Measurements from ENCODE around the gene SF3B2.
"Not testable (repeated sequence)": the region's sequence is repeated elsewhere in the genome, so short reads cannot be mapped to it uniquely, and the experiment has no call there.

SF3B2 gene

DNA sequence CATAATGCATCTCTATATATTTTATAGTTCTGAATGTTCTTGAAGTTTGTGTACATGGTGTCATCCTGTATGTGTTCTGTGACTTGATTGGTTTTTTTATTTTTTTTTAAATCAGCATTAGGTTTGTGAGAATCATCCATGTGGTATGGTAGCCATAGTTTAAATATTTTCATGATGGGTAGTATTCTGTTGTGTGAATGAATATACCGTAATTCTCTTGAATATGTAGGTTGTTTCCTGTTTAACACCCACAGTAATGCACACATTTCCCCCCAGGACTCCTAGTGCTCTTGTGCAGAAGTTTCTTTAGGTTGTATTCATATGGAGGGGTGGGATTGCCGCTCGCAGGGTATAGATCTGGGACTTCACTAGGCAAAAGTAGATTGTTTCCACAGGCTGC lies 19.9 kb downstream of the SF3B2 start:
- peak overlapping the region; percentile 81 for H3K4me3 ChIP-seq (ENCODE audit: low read depth, low read length)
- ChIA-PET CTCF (interaction anchor here (0.7 to 7.6 kb wide), 4 partner anchors 27 to 63 kb away, joined by 3 to 73 read pairs (median 33); no protein-coding TSS in a partner anchor), POLR2A (interaction anchor here (1.1 to 1.3 kb wide), 2 partner anchors 21 to 55 kb away, joined by 3 read pairs; no protein-coding TSS in a partner anchor)
- DNase-seq (ENCODE audit: low read depth, low spot score): no peak
- TF ChIP-seq, protein P1, sequence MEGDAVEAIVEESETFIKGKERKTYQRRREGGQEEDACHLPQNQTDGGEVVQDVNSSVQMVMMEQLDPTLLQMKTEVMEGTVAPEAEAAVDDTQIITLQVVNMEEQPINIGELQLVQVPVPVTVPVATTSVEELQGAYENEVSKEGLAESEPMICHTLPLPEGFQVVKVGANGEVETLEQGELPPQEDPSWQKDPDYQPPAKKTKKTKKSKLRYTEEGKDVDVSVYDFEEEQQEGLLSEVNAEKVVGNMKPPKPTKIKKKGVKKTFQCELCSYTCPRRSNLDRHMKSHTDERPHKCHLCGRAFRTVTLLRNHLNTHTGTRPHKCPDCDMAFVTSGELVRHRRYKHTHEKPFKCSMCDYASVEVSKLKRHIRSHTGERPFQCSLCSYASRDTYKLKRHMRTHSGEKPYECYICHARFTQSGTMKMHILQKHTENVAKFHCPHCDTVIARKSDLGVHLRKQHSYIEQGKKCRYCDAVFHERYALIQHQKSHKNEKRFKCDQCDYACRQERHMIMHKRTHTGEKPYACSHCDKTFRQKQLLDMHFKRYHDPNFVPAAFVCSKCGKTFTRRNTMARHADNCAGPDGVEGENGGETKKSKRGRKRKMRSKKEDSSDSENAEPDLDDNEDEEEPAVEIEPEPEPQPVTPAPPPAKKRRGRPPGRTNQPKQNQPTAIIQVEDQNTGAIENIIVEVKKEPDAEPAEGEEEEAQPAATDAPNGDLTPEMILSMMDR (IDR thresholded peaks at IDR 0.05; ENCODE audit: insufficient read depth, low read length, missing control alignments): no peak

DNA sequence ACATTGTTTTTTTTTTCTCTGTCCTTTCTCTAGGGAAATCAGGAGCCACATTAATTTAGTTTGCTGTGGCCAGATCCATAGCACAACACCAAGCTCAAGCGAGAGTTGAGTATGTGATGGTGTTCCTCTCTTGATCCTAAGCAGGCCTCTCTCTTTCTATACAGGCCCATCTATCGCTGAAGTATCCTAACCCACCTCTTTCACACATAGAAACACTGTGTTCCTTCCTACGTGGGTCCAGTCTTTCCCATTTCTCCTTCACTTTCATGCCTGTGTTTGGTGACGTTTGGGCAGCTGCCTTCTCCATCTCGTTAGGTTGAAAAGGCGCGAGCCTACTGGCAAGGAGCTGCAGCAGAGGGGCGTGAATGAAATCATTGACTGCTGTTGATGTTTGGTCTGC lies 20.4 kb downstream of the SF3B2 start:
- no peak overlapping the region for H3K4me3 ChIP-seq (ENCODE audit: low read depth, low read length)
- POLR2A ChIA-PET: no interaction called here
- TF ChIP-seq, protein P1 (IDR thresholded peaks at IDR 0.05; ENCODE audit: insufficient read depth, low read length, missing control alignments): no peak
- no peak for DNase-seq (ENCODE audit: low read depth, low spot score)
- CTCF ChIA-PET: interaction anchor here (3.1 to 7.6 kb wide), 2 partner anchors 27 to 50 kb away, joined by 6 to 73 read pairs; no protein-coding TSS in a partner anchor

DNA sequence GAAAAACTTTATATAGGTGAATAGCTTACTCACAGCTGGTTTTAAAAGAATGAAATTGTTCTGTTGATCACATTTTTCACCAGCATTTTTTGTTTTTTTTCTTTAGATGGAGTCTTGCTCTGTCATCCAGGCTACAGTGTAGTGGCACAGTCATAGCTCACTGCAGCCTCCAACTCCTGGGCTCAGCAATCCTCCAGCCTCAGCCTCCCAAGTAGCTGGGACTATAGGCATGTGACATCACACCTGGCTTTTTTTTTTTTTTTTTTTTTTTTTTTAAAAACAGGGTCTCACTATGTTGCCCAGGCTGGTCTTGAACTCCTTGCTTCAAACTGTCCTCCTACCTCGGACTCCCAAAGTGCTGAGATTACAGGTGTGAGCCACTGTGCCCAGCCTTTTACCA lies 21.5 kb downstream of the SF3B2 start:
- ChIA-PET CTCF (no interaction called here), POLR2A (no interaction called here)
- DNase-seq (ENCODE audit: low read depth, low spot score): no peak
- TF ChIP-seq, protein P1 (IDR thresholded peaks at IDR 0.05; ENCODE audit: insufficient read depth, low read length, missing control alignments): no peak
- no peak overlapping the region for H3K4me3 ChIP-seq (ENCODE audit: low read depth, low read length)

DNA sequence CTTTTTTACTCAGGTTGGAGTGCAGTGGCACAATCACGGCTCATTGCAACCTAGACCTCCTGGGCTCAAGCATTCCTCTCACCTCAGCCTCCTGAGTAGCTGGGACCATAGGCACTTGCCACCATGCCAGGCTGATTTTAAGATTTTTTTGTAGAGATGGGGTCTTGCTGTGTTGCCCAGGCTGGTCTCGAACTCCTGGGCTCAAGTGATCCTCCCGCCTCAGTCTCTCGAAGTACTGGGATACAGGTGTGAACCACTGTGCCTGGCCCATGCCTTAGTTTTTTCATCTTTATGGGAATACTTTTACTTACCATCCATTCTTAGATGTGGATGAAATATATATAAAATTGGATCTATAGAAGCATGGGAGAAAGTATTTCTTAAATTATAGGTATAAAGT lies 23.1 kb downstream of the SF3B2 start:
- no peak overlapping the region for H3K4me3 ChIP-seq (ENCODE audit: low read depth, low read length)
- TF ChIP-seq, protein P1 (IDR thresholded peaks at IDR 0.05; ENCODE audit: insufficient read depth, low read length, missing control alignments): no peak
- DNase-seq (ENCODE audit: low read depth, low spot score): no peak
- CTCF ChIA-PET: interaction anchor here (0.7 kb wide), 1 partner anchor 29 kb away, joined by 4 read pairs; no protein-coding TSS in a partner anchor
- POLR2A ChIA-PET: interaction anchor here (0.6 kb wide), 1 partner anchor 22 kb away, joined by 3 read pairs; no protein-coding TSS in a partner anchor

DNA sequence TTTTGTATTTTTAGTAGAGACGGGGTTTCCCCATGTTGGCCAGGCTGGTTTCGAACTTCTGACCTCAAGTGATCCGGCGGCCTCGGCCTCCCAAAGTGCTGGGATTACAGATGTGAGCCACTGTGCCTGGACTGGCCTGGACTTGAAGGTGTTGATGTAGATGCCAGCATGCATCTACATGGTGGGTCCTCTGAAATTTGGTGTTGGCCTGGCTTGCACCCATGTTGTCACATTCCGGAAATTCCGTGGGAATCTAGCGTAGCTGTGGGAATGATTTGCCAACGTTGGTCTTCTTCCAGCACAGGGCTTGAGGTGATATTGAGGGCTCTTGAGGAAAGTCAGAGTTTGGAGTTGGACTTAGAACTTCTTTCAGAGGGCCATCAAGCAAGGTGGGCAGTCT lies 24.4 kb downstream of the SF3B2 start:
- H3K4me3 ChIP-seq (ENCODE audit: low read depth, low read length): no peak overlapping the region
- TF ChIP-seq, protein P1 (IDR thresholded peaks at IDR 0.05; ENCODE audit: insufficient read depth, low read length, missing control alignments): no peak
- ChIA-PET POLR2A (no interaction called here), CTCF (interaction anchor here (0.8 to 10.2 kb wide), 4 partner anchors 8 to 147 kb away, joined by 3 to 75 read pairs (median 3); no protein-coding TSS in a partner anchor)
- DNase-seq (ENCODE audit: low read depth, low spot score): no peak

DNA sequence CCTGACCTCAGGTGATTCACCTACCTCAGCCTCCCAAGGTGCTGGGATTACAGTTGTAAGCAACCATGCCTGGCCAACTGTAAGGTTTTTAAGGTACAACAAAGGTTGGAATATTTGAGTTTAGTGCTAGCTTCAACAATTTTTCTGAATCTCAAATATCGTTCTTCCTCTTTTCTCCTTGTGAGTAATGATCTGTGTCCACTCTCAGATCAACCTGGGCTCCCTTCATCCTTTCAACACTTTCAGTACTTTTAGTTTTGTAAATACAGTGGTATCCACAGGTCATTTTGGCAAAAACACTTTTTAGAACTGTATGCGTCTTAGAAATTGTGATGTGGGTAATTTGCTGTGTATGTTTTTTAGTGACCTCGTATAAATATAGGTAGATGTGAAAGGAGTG lies 25.8 kb downstream of the SF3B2 start:
- ChIA-PET POLR2A (no interaction called here), CTCF (interaction anchor here (1.5 to 10.2 kb wide), 2 partner anchors 10 to 146 kb away, joined by 3 to 75 read pairs; no protein-coding TSS in a partner anchor)
- no peak for DNase-seq (ENCODE audit: low read depth, low spot score)
- no peak overlapping the region for H3K4me3 ChIP-seq (ENCODE audit: low read depth, low read length)
- TF ChIP-seq, protein P1 (IDR thresholded peaks at IDR 0.05; ENCODE audit: insufficient read depth, low read length, missing control alignments): no peak

DNA sequence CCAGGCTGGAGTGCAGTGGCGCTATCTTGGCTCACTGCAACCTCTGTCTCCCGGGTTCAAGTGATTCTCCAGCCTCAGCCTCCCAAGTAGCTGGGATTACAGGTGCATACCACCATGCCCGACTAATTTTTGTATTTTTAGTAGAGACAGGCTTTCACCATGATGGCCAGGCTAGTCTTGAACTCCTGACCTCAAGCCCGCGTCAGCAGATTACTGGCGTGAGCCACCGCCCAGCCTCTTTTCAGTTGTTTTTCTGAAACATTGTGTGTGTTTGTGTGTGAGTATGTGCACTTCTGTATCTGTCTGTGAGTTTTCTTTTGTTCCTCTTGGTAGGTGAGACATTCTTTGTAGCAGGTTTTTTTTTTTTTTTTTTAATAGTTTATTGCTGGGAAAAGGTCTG lies 26.8 kb downstream of the SF3B2 start:
- POLR2A ChIA-PET; H3K4me3 ChIP-seq (ENCODE audit: low read depth, low read length); DNase-seq (ENCODE audit: low read depth, low spot score): not testable (repeated sequence)
- CTCF ChIA-PET: interaction anchor here (1.6 to 10.2 kb wide), 2 partner anchors 11 to 143 kb away, joined by 6 to 75 read pairs; no protein-coding TSS in a partner anchor

Measured in AG04449 (cell line).